Head of caudate nucleus (tissue), 42 donors: Measurements from ENCODE around the gene CDH13.

Source experiments
- DNase-seq, 42 donors: peaks; one replicate each; pipeline versions ENCODE4 v3.0.0 to v3.0.0-alpha.2; 2020 to 2021; ENCODE audit warnings: mixed read lengths in 7 of 42
- intact Hi-C: fragments of 100-400 bp; cut with DNase I; formaldehyde crosslinking; loops from one replicate; pipeline ENCODE4 v1.15.0; 2022

Gene CDH13

GRCh38 chr16:83602761-83603722 is 976.3 kb downstream of the CDH13 start:
- intact Hi-C loops = no loop called here

GRCh38 chr16:83603723-83604570 is 977.2 kb downstream of the CDH13 start:
- peak in 2 of 42 donors; percentile 20 to 38 for DNase-seq
- intact Hi-C loops = no loop called here

More at GRCh38 chr16:83602761-83603722, 976.3 kb downstream of the CDH13 start:
- DNase-seq = peak in 1 of 42 donors; percentile 22

DNA sequence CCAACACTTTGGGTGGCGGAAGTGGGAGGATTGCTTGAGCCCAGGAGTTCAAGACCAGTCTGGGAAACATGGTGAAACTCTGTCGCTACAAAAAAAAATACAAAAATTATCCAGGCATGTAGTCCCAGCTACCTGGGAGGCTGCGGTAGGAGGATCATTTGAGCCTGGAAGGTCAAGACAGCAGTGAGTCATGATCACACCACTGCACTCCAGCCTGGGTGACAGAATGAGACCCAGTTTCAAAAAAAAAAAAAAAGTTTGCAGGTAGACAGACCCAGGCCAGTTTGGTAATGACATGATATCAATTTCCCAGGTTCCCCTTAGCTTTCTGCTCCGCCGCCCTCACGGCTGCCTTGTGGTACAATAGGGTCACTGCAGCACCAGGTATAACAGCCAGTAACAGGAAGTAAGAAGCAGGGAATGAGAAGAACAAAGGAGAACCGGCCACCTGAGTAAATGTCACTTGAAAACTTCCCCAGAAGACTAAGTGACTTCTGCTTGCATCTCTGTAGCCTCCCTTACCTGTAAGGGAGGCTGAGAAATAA is 979.8 kb downstream of the CDH13 start:
- DNase-seq = peak in 2 of 42 donors; percentile 18 to 32
- intact Hi-C loops = no loop called here

DNA sequence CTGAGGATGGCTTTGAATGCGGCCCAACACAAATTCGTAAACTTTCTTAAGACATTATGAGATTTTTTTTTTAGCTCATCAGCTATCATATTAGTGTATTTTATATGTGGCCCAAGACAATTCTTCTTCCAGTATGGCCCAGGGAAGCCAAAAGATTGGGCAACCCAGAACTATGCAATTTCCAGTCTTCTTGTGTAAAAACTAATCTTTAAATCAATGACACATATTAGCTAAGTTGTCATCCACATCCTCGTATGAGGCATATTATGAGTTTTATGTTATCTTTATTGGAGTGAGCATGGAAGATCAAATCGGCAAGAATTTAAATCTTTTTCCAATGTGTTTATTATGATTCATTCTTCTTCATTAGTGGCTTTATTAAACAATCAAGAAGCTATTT is 982.4 kb downstream of the CDH13 start:
- peak in 2 of 42 donors; percentile 20 to 32 for DNase-seq
- intact Hi-C loops = no loop called here

DNA sequence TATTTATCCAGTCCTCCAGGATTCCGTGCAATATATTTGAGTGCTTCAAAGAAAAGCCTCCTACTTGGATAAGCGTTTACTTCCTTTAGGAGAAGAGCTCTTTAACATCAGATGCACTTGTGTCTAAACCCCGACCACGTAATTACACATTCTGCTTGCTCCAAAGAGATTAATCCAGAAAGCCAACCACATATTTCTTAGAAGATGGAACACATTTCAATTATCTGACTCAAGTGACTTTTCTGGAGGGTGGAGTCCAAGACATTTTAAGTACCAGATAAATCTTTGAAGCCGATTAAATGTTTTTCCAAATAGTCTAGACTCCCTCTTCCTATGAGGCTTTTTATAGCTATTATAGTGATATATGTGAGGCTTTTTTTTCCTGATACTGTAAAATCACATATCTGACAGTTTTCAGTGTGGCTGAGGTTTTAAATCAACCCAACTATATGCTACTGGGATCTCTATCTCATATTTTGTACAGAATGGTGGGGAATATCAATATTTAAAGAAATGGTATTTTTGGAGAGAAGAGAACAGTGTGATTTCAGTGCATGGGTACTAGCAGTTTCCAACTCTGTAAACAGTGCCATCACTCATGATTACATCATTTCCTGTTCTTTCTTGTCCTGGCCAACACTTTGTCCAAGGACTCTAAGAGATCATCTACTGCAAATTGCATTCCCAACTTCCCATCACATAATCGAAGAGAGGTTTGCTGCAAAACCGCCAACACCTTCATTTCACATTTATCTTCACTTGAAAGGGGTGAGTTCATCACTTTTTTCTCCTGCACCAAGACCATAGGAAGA is 988.6 kb downstream of the CDH13 start:
- intact Hi-C loops = no loop called here
- no peak for DNase-seq

DNA sequence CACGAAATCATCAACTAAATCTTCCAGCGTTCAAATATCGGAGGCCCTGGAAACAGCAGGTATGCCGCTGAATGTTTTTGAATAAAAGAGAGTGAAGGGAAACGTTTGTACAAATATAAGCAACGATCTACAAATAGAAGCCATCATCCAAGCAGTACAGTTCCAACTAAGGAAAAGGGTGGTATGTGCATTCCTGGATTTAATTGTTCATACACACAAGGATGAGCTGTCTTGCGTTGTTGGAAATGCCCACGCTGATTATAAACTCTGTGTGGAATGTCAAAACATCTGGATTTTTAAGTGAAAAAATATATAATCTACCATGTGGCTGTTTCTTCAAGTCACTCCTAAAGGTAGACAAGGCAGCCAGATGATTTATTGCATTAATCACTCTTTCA is 989.2 kb downstream of the CDH13 start:
- DNase-seq = no peak
- intact Hi-C loops = no loop called here

DNA sequence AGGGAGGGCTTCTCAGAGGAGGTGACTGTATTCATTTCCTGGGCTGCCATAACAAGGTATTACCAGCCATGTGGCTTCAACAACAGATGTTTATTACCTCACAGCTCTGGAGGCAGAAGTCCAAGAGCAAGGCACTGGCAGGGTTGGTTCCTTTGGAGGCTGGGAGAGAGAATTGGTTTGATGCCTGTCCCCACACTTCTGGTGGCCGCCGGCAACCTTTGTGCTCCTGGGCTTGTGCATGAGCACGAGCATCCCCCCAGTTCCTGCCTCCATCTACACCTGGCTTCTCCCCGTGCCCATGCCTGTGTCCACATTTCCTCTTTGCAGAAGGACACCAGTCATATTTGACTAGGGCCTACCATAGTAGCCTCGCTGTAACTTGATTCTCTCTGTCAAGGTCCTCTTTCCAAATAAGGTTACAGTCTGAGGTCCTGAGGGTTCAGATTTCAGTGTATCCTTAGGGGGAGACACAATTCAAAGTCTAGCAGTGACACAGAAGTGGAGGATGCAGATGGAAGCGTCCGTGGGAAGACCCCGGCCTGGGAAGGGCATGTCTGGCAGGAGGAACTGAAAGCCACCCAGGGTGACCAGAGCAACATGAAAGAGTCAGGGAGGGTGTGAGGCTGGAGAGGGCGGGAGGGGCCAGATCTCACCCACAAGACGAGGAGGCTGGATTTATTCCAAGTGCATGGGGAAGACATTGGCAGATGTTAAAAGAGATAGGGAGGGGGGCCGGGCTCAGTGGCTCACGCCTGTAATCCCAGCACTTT is 992.8 kb downstream of the CDH13 start:
- intact Hi-C loops = no loop called here
- no peak for DNase-seq

GRCh38 chr16:83622010-83622409 is 995.2 kb downstream of the CDH13 start:
- intact Hi-C loops = no loop called here
- no peak for DNase-seq

GRCh38 chr16:83623091-83623730 is 996.4 kb downstream of the CDH13 start:
- intact Hi-C loops = no loop called here
- DNase-seq = no peak

DNA sequence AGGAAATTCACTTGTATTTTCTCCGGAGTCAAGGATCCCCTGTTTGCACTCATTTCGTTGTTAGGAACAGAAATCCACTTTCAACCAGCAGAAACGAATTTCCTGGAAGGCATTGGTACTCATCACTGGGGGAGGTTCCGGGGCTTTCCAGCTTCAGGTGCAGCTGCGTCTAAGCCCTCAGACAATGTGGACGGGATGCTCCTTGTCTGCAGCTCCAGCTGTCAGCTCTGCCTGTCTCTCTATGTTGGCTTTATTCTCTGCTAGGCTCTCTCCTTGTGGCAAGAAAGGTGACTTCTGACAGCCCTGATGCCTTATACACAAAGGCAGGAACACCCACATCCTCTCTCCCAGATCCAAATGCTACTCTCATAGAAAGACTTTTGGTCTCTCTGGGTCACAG is 997.1 kb downstream of the CDH13 start:
- no peak for DNase-seq
- intact Hi-C loops = no loop called here

DNA sequence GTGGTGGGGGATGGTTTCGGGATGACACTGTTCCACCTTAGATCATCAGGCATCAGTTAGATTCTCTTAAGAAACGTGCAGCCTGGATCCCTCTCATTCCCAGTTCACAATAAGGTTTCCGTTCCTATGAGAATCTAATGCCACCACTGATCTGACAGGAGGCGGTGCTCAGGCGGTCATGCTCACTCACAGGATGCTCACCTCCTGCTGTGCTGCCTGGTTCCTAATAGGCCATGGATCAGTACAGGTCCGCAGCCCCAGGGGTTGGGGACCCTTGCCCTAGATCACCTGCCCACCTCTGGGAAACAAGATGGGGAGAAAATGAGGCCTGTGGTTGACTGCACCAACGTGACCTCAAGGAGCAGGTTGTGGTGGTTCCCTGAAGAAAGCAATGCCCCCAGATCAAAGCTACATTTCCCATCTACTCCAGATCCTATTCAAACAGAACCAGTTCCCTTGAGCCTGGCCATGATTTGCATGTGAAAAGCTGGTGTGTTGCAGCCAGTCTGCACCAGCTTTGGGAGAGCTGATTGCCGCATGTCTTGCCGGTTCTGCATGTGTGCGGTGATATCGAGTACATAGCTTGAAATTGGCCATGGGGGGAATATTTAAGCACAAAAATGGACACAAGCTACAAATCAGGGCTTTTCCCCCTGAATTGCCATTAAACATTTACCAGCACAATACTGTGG is 997.8 kb downstream of the CDH13 start:
- intact Hi-C loops = no loop called here
- no peak for DNase-seq

- intact Hi-C loops = no loop called here
- peak in 2 of 42 donors; percentile 13 to 16 for DNase-seq
Observed at GRCh38 chr16:83626204-83626603, 999.4 kb downstream of the CDH13 start.

DNA sequence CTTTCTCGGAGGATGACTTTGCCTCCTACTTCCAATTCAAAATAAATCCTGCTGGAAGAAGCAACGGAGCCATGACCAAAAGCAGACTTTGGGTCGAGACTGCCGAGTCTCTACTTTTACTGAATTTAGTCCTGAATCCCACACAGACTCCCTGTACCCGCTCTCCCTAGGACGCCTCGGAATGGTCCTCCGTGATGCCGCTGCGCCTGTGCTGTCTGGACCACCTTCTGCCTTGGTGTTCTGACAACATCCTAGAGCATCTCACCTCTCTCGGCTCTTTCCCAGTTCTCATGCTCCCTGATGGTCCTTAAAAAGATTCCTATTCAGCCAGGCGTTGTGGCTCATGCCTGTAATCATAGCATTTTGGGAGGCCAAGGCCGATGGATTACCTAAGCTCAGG is 999.9 kb downstream of the CDH13 start:
- DNase-seq = peak in 1 of 42 donors; percentile 33
- intact Hi-C loops = no loop called here

- DNase-seq = peak in 1 of 42 donors; percentile 16
- intact Hi-C loops = no loop called here
Observed at GRCh38 chr16:83627996-83628395, 1001.2 kb downstream of the CDH13 start.

DNA sequence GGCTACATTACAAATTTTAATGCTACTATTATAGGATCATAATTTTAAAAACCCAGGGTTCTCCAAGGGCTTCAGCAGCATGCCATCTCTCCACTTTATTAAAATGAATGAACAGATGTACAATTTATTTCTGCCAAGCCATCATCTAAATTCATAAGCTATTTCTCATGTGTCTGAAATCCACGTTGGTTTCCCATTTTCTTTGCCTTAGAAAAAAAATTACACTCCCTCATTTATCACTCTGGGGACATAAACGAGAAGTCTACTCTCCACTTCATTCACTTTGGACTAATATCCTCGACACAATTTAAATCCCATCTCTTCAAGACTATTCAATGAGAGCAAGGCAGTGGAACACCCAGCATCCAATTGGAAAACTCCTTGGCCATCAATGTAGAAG is 1002.7 kb downstream of the CDH13 start:
- DNase-seq = no peak
- intact Hi-C loops = no loop called here

- peak in 1 of 42 donors; percentile 5 for DNase-seq
- intact Hi-C loops = no loop called here
Observed at GRCh38 chr16:83629836-83630235, 1003.1 kb downstream of the CDH13 start.

- intact Hi-C loops = no loop called here
- DNase-seq = peak in 1 of 42 donors; percentile 7
Observed at GRCh38 chr16:83630979-83631378, 1004.2 kb downstream of the CDH13 start.
